ENCODE results near the gene DDX60.

Gene DDX60

GRCh38 chr4:168208957-168209614 is 109.5 kb downstream of the DDX60 start:
- no peak overlapping the region for H3K4me2 ChIP-seq (ENCODE audit: low read length)
- no peak overlapping the region for H3K23ac ChIP-seq (ENCODE audit: low read length)
- H3K27me3 ChIP-seq (ENCODE audit: insufficient read depth, low read length), result no peaks in the 10 kb centered on the region
- H4K12ac ChIP-seq (ENCODE audit: low read depth, low read length), result no peak overlapping the region
- H3K18ac ChIP-seq (ENCODE audit: low read length), result no peak overlapping the region
- H3K14ac ChIP-seq (ENCODE audit: low read length), result no peak overlapping the region
- H3K79me2 ChIP-seq (ENCODE audit: control insufficient read depth, insufficient read depth, low read length, poor library complexity), result no peaks in the 10 kb centered on the region
- no peaks in the 10 kb centered on the region for H3K36me3 ChIP-seq (ENCODE audit: control insufficient read depth in 1 of 2, insufficient read depth in 2 of 2, low read length in 2 of 2)
- H3K79me1 ChIP-seq (ENCODE audit: low read length), result no peaks in the 10 kb centered on the region
- H2BK12ac ChIP-seq (ENCODE audit: low read length), result no peak overlapping the region
- peaks cover 1% of the 10 kb centered on the region for H3K9me3 ChIP-seq (ENCODE audit: insufficient read depth, low read depth, low read length)
- no peak overlapping the region for H3K4me3 ChIP-seq (ENCODE audit: low read depth, low read length)
- H2BK5ac ChIP-seq (ENCODE audit: low read depth, low read length, poor library complexity), result no peak overlapping the region
- DNase-seq, result no peak
- no peak overlapping the region for H2AK5ac ChIP-seq (ENCODE audit: low read length)
- no peak overlapping the region for H4K91ac ChIP-seq (ENCODE audit: low read depth, low read length)
- H2AFZ ChIP-seq (ENCODE audit: insufficient read depth, low read length, poor library complexity), result no peak overlapping the region
- no peaks in the 10 kb centered on the region for H3K4me1 ChIP-seq (ENCODE audit: control insufficient read depth in 1 of 2, insufficient read depth in 2 of 2, low read length in 2 of 2)
- no CpG with 5 or more reads among the region's 3 CpGs for WGBS (ENCODE audit: extremely low coverage, insufficient coverage, insufficient read length)
- H3K9ac ChIP-seq (ENCODE audit: low read length), result no peak overlapping the region
- no peak overlapping the region for H4K8ac ChIP-seq (ENCODE audit: low read depth, low read length)
- H2BK120ac ChIP-seq (ENCODE audit: insufficient read depth, low read length, poor library complexity), result no peak overlapping the region
- no peak overlapping the region for H3K4ac ChIP-seq (ENCODE audit: low read depth, low read length)
- no peak overlapping the region for H3K27ac ChIP-seq (ENCODE audit: low read depth, low read length)

GRCh38 chr4:168203233-168203911 is 115.2 kb downstream of the DDX60 start:
- no peak overlapping the region for H3K9ac ChIP-seq (ENCODE audit: low read length)
- no CpG with 5 or more reads among the region's 4 CpGs for WGBS (ENCODE audit: extremely low coverage, insufficient coverage, insufficient read length)
- H3K18ac ChIP-seq (ENCODE audit: low read length), result no peak overlapping the region
- no peak overlapping the region for H2AK5ac ChIP-seq (ENCODE audit: low read length)
- H3K4me1 ChIP-seq (ENCODE audit: control insufficient read depth in 1 of 2, insufficient read depth in 2 of 2, low read length in 2 of 2), result no peaks in the 10 kb centered on the region
- no peak overlapping the region for H2BK5ac ChIP-seq (ENCODE audit: low read depth, low read length, poor library complexity)
- no peak overlapping the region for H4K8ac ChIP-seq (ENCODE audit: low read depth, low read length)
- H3K14ac ChIP-seq (ENCODE audit: low read length), result no peak overlapping the region
- H4K12ac ChIP-seq (ENCODE audit: low read depth, low read length), result no peak overlapping the region
- H2AFZ ChIP-seq (ENCODE audit: insufficient read depth, low read length, poor library complexity), result no peak overlapping the region
- H2BK12ac ChIP-seq (ENCODE audit: low read length), result no peak overlapping the region
- H3K23ac ChIP-seq (ENCODE audit: low read length), result no peak overlapping the region
- no peak overlapping the region for H3K4ac ChIP-seq (ENCODE audit: low read depth, low read length)
- no peaks in the 10 kb centered on the region for H3K36me3 ChIP-seq (ENCODE audit: control insufficient read depth in 1 of 2, insufficient read depth in 2 of 2, low read length in 2 of 2)
- no peak overlapping the region for H3K4me2 ChIP-seq (ENCODE audit: low read length)
- H4K91ac ChIP-seq (ENCODE audit: low read depth, low read length), result no peak overlapping the region
- H3K27me3 ChIP-seq (ENCODE audit: insufficient read depth, low read length), result no peaks in the 10 kb centered on the region
- DNase-seq, result no peak
- H3K79me2 ChIP-seq (ENCODE audit: control insufficient read depth, insufficient read depth, low read length, poor library complexity), result no peaks in the 10 kb centered on the region
- no peak overlapping the region for H3K27ac ChIP-seq (ENCODE audit: low read depth, low read length)
- no peak overlapping the region for H3K4me3 ChIP-seq (ENCODE audit: low read depth, low read length)
- no peaks in the 10 kb centered on the region for H3K79me1 ChIP-seq (ENCODE audit: low read length)
- H3K9me3 ChIP-seq (ENCODE audit: insufficient read depth, low read depth, low read length), result peaks cover 8% of the 10 kb centered on the region
- no peak overlapping the region for H2BK120ac ChIP-seq (ENCODE audit: insufficient read depth, low read length, poor library complexity)

DNA sequence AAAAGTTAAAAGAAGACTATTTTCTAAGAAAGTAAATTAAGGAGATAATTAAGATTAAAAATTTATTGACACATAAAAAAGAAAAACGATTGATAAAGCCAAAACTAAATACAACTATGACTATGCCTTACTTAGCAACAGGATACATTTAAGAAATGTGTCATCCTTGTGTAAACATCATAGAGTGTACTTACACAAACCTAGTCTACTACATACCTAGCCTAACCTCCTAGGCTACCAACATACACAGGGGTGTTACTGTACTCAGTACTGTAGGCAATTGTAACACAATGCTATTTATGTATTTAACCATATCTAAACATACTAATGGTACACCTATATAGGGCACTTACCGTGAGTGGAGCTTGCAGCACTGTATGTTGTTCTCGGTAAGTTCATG is 117.9 kb downstream of the DDX60 start:
- WGBS (ENCODE audit: extremely low coverage, insufficient coverage, insufficient read length), result no CpG with 5 or more reads among the region's 3 CpGs
- no peak overlapping the region for H3K4me2 ChIP-seq (ENCODE audit: low read length)
- H3K79me2 ChIP-seq (ENCODE audit: control insufficient read depth, insufficient read depth, low read length, poor library complexity), result no peaks in the 10 kb centered on the region
- H3K4me3 ChIP-seq (ENCODE audit: low read depth, low read length), result no peak overlapping the region
- no peak overlapping the region for H3K9ac ChIP-seq (ENCODE audit: low read length)
- H3K14ac ChIP-seq (ENCODE audit: low read length), result no peak overlapping the region
- H3K27ac ChIP-seq (ENCODE audit: low read depth, low read length), result no peak overlapping the region
- H2BK120ac ChIP-seq (ENCODE audit: insufficient read depth, low read length, poor library complexity), result no peak overlapping the region
- no peak overlapping the region for H4K8ac ChIP-seq (ENCODE audit: low read depth, low read length)
- H3K36me3 ChIP-seq (ENCODE audit: control insufficient read depth in 1 of 2, insufficient read depth in 2 of 2, low read length in 2 of 2), result no peaks in the 10 kb centered on the region
- H3K23ac ChIP-seq (ENCODE audit: low read length), result no peak overlapping the region
- no peak overlapping the region for H2AFZ ChIP-seq (ENCODE audit: insufficient read depth, low read length, poor library complexity)
- H2AK5ac ChIP-seq (ENCODE audit: low read length), result no peak overlapping the region
- H3K9me3 ChIP-seq (ENCODE audit: insufficient read depth, low read depth, low read length), result peaks cover 8% of the 10 kb centered on the region
- DNase-seq, result no peak
- no peak overlapping the region for H3K4ac ChIP-seq (ENCODE audit: low read depth, low read length)
- no peak overlapping the region for H2BK12ac ChIP-seq (ENCODE audit: low read length)
- no peak overlapping the region for H3K18ac ChIP-seq (ENCODE audit: low read length)
- H3K27me3 ChIP-seq (ENCODE audit: insufficient read depth, low read length), result no peaks in the 10 kb centered on the region
- H4K91ac ChIP-seq (ENCODE audit: low read depth, low read length), result no peak overlapping the region
- H3K79me1 ChIP-seq (ENCODE audit: low read length), result no peaks in the 10 kb centered on the region
- H4K12ac ChIP-seq (ENCODE audit: low read depth, low read length), result no peak overlapping the region
- H3K4me1 ChIP-seq (ENCODE audit: control insufficient read depth in 1 of 2, insufficient read depth in 2 of 2, low read length in 2 of 2), result no peaks in the 10 kb centered on the region
- H2BK5ac ChIP-seq (ENCODE audit: low read depth, low read length, poor library complexity), result no peak overlapping the region

GRCh38 chr4:168199260-168199957 is 119.1 kb downstream of the DDX60 start:
- Histone ChIP-seq H2BK5ac (ENCODE audit: low read depth, low read length, poor library complexity) (no peak overlapping the region), H3K18ac (ENCODE audit: low read length) (no peak overlapping the region), H3K36me3 (ENCODE audit: control insufficient read depth in 1 of 2, insufficient read depth in 2 of 2, low read length in 2 of 2) (no peaks in the 10 kb centered on the region), H2BK120ac (ENCODE audit: insufficient read depth, low read length, poor library complexity) (no peak overlapping the region), H2AK5ac (ENCODE audit: low read length) (no peak overlapping the region), H4K8ac (ENCODE audit: low read depth, low read length) (no peak overlapping the region), H3K4ac (ENCODE audit: low read depth, low read length) (no peak overlapping the region), H3K27me3 (ENCODE audit: insufficient read depth, low read length) (no peaks in the 10 kb centered on the region), H3K4me1 (ENCODE audit: control insufficient read depth in 1 of 2, insufficient read depth in 2 of 2, low read length in 2 of 2) (no peaks in the 10 kb centered on the region), H3K4me2 (ENCODE audit: low read length) (no peak overlapping the region), H3K79me1 (ENCODE audit: low read length) (no peaks in the 10 kb centered on the region), H3K9me3 (ENCODE audit: insufficient read depth, low read depth, low read length) (peaks cover 8% of the 10 kb centered on the region), H3K79me2 (ENCODE audit: control insufficient read depth, insufficient read depth, low read length, poor library complexity) (no peaks in the 10 kb centered on the region), H3K27ac (ENCODE audit: low read depth, low read length) (no peak overlapping the region), H2AFZ (ENCODE audit: insufficient read depth, low read length, poor library complexity) (no peak overlapping the region), H4K12ac (ENCODE audit: low read depth, low read length) (no peak overlapping the region), H4K91ac (ENCODE audit: low read depth, low read length) (no peak overlapping the region), H3K4me3 (ENCODE audit: low read depth, low read length) (no peak overlapping the region), H3K9ac (ENCODE audit: low read length) (no peak overlapping the region), H3K23ac (ENCODE audit: low read length) (no peak overlapping the region), H2BK12ac (ENCODE audit: low read length) (no peak overlapping the region), H3K14ac (ENCODE audit: low read length) (no peak overlapping the region)
- WGBS (ENCODE audit: extremely low coverage, insufficient coverage, insufficient read length), result 100% methylated on average over 1 of the region's 4 CpGs
- DNase-seq, result no peak

Data from trophoblast cell (in vitro differentiated cells and primary cell).